Karpas-422 (cell line): ENCODE measurements around the gene GFPT2. TPM values are rescaled to one million over a fixed set of nuclear protein-coding genes. Genes with fewer than 3 reads are reported as not detected.
A peak's percentile ranks its signal among the peaks of the same experiment; 100 is the strongest.

ENCODE experiments used
- DNase-seq: peaks from one replicate; pipeline ENCODE4 v3.0.0-alpha.2; 2015
- H2AFZ ChIP-seq: fragments of 200-600 bp; sonication (generic); 2 replicates; pipeline ENCODE4 v1.6.1; 2014; ENCODE audit warnings: antibody characterized with exemption, low read length, mixed read lengths
- H3K27ac ChIP-seq: fragments of 200-600 bp; sonication (generic); 2 replicates; pipeline ENCODE4 v1.5.1; 2014; ENCODE audit warnings: mild to moderate bottlenecking, low read length, moderate library complexity
- H3K27me3 ChIP-seq: fragments of 200-600 bp; sonication (generic); 2 replicates; pipeline ENCODE4 v1.6.1; 2014; ENCODE audit warnings: low read length, mixed read lengths
- H3K36me3 ChIP-seq: fragments of 200-600 bp; sonication (generic); 2 replicates; pipeline ENCODE4 v1.6.1; 2014; ENCODE audit warnings: low read length, mixed read lengths; ENCODE audit not compliant: insufficient read depth
- H3K4me1 ChIP-seq: fragments of 200-600 bp; sonication (generic); 2 replicates; pipeline ENCODE4 v1.6.1; 2014; ENCODE audit warnings: mild to moderate bottlenecking, low read length, mixed read lengths
- H3K4me2 ChIP-seq: fragments of 200-600 bp; sonication (generic); 2 replicates; pipeline ENCODE4 v1.6.1; 2014; ENCODE audit warnings: low read length, low read depth, mild to moderate bottlenecking; ENCODE audit not compliant: poor library complexity, severe bottlenecking
- H3K4me3 ChIP-seq: fragments of 200-600 bp; sonication (generic); 2 replicates; pipeline ENCODE4 v1.5.1; 2014; ENCODE audit warnings: mild to moderate bottlenecking, antibody characterized with exemption, low read length, mixed read lengths
- H3K79me2 ChIP-seq: fragments of 200-600 bp; sonication (generic); 2 replicates; pipeline ENCODE4 v1.6.1; 2014; ENCODE audit warnings: mild to moderate bottlenecking, low read length, mixed read lengths
- H3K9ac ChIP-seq: fragments of 200-600 bp; sonication (generic); 2 replicates; pipeline ENCODE4 v1.6.0; 2014; ENCODE audit warnings: low read length
- H3K9me2 ChIP-seq: fragments of 200-600 bp; sonication (generic), shearing (Covaris generic); replicated peaks from 2 replicates; pipeline ENCODE4 v1.6.0; 2014; ENCODE audit warnings: mild to moderate bottlenecking, low read length, moderate library complexity; ENCODE audit not compliant: insufficient read depth
- H3K9me3 ChIP-seq: fragments of 300-700, 200-600 bp; sonication (generic); 2 replicates; pipeline ENCODE4 v1.6.1; 2014; ENCODE audit warnings: low read length, mixed read lengths
- H4K20me1 ChIP-seq: fragments of 200-600 bp; sonication (generic); 2 replicates; pipeline ENCODE4 v1.6.1; 2014; ENCODE audit warnings: mild to moderate bottlenecking, antibody characterized with exemption, low read length, low read depth; ENCODE audit not compliant: insufficient read depth
- total RNA-seq: library from RNA; depleted of rRNA; stranded (reverse); fragments of >200 nt; shearing (Covaris generic); gene quantifications from 2 replicates; pipeline ENCODE4 v1.2.3, GENCODE V29; 2014; ENCODE audit warnings: low replicate concordance

The GFPT2 gene
- total RNA-seq, 1 experiment from 2014 or later: 11.7 TPM

GRCh38 chr5:180323941-180324600 lies 29.1 kb downstream of the GFPT2 start:
- Histone ChIP-seq H3K4me2 (no peak overlapping the region), H3K4me1 (no peaks in the 10 kb centered on the region), H3K9me2 (no peaks in the 10 kb centered on the region), H2AFZ (no peak overlapping the region), H3K4me3 (no peak overlapping the region), H3K79me2 (no peaks in the 10 kb centered on the region), H4K20me1 (no peaks in the 10 kb centered on the region; the same call in 1 of the 2 replicates), H3K9ac (no peak overlapping the region), H3K36me3 (no peaks in the 10 kb centered on the region), H3K27me3 (no peaks in the 10 kb centered on the region), H3K9me3 (no peaks in the 10 kb centered on the region), H3K27ac (no peak overlapping the region)
- DNase-seq: no peak

DNA sequence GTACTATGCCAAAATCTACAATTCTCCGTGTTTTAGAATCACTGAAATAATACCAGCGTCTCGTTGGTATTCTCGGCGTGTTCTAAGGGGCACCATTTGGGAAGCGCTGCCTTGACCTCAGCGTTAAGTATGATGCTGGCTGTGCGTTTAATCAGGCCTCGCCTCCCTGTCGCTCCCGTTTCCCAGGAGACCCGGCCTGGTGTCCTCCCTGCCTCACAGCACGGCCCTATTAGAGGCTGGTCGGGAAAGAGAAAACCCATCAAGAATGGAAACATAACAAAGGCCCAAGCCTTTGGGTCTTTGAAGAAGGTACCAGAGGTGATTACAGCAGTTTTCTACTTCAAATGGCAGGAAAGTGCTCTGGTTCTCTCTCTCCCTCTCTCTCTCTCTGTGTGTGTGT lies 30.0 kb downstream of the GFPT2 start:
- H3K4me2 ChIP-seq: no peak overlapping the region
- H3K9me2 ChIP-seq: no peaks in the 10 kb centered on the region
- H2AFZ ChIP-seq: no peak overlapping the region
- no peaks in the 10 kb centered on the region for H3K4me1 ChIP-seq
- H4K20me1 ChIP-seq: no peaks in the 10 kb centered on the region; the same call in 1 of the 2 replicates
- H3K27me3 ChIP-seq: no peaks in the 10 kb centered on the region
- no peak overlapping the region for H3K9ac ChIP-seq
- H3K79me2 ChIP-seq: no peaks in the 10 kb centered on the region
- H3K27ac ChIP-seq: no peak overlapping the region
- no peaks in the 10 kb centered on the region for H3K9me3 ChIP-seq
- H3K36me3 ChIP-seq: no peaks in the 10 kb centered on the region
- DNase-seq: no peak
- H3K4me3 ChIP-seq: no peak overlapping the region

DNA sequence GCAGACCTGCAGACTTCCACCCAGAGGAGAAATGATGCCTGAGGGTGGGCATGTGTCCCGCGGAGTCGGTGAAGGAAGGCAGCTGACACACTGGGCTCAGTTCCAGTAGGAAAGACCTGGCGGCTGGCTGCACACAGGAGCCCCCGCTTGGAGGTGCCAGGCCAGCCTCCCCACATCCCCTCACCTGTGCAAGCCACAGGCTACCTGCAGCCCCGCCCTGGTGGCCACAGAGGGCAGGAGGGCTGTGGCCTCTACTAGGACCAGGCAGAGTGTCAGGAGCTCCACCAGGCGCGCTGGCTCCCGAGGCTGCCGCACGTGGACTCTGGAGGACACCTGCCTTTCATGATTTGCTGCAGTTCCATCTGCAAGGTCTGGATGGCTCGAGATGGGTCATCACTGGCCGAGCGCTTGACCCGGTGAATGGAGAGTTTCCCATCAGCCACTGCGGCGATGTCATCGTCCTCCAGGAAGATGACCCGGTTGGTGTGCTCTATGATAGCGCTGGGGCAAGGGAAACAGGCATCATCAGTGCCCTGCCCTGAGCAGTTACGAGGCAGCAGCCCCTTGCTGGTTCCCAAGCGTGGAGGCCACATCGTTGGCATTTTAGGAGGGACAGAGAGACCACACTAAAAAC lies 34.6 kb downstream of the GFPT2 start:
- H2AFZ ChIP-seq: no peak overlapping the region
- H3K27ac ChIP-seq: no peak overlapping the region
- DNase-seq: no peak
- H3K79me2 ChIP-seq: no peaks in the 10 kb centered on the region
- H3K9ac ChIP-seq: no peak overlapping the region
- no peak overlapping the region for H3K4me2 ChIP-seq
- no peaks in the 10 kb centered on the region for H3K4me1 ChIP-seq
- no peaks in the 10 kb centered on the region for H4K20me1 ChIP-seq
- no peaks in the 10 kb centered on the region for H3K9me3 ChIP-seq
- no peaks in the 10 kb centered on the region for H3K9me2 ChIP-seq
- no peak overlapping the region for H3K4me3 ChIP-seq
- no peaks in the 10 kb centered on the region for H3K36me3 ChIP-seq
- H3K27me3 ChIP-seq: no peaks in the 10 kb centered on the region

DNA sequence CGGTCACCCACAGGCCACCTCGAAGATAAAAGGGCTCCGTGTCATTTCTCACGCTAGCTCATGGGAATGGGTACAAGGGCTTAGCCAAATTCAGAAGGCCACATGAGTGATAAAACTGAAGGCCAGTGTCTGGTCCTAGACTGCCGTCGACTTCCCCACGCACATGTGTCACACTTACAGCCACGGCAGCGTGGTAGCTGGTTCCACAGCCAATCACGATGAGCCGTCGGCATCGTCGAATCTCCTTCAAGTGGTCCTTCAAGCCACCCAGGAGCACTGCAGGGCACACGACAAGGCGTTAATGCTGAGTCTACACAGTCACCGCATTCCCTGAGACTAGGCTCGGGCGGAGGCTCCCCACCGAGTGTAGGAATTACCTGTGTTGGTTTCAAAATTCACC lies 36.5 kb downstream of the GFPT2 start:
- Histone ChIP-seq H3K36me3 (no peaks in the 10 kb centered on the region), H2AFZ (no peak overlapping the region), H3K79me2 (no peaks in the 10 kb centered on the region), H3K27me3 (no peaks in the 10 kb centered on the region), H3K27ac (no peak overlapping the region), H3K4me2 (no peak overlapping the region), H3K9me2 (no peaks in the 10 kb centered on the region), H3K9ac (no peak overlapping the region), H4K20me1 (no peaks in the 10 kb centered on the region), H3K4me3 (no peak overlapping the region), H3K4me1 (no peaks in the 10 kb centered on the region), H3K9me3 (no peaks in the 10 kb centered on the region)
- DNase-seq: no peak

DNA sequence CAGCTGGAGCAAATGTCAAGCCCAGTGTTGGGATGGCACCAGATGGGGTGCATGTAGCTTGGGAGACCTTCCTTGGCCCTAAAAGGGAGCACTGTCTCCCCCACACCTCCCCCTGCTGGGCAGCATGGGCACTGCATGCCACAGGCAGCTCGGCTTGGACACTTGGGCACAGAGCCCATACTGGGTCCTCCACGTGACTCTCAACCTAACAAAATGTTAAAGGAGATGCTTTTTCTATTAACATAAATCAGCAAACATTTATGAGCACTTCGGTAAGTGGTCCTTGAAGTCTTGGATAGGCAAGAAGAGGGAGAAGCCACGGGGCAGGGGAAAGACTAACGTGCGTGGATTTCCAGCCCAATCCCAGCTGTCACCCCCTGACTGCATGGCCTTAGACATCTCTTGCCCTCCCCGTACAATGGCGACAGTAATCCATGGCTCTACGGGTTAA lies 37.3 kb downstream of the GFPT2 start:
- no peak overlapping the region for H3K4me2 ChIP-seq
- H4K20me1 ChIP-seq: no peaks in the 10 kb centered on the region
- no peaks in the 10 kb centered on the region for H3K9me3 ChIP-seq
- H3K4me1 ChIP-seq: no peaks in the 10 kb centered on the region
- H3K27me3 ChIP-seq: no peaks in the 10 kb centered on the region
- H3K27ac ChIP-seq: no peak overlapping the region
- DNase-seq: peak; percentile 86
- no peak overlapping the region for H3K9ac ChIP-seq
- H2AFZ ChIP-seq: no peak overlapping the region
- H3K79me2 ChIP-seq: no peaks in the 10 kb centered on the region
- H3K9me2 ChIP-seq: no peaks in the 10 kb centered on the region
- H3K36me3 ChIP-seq: no peaks in the 10 kb centered on the region
- H3K4me3 ChIP-seq: no peak overlapping the region

DNA sequence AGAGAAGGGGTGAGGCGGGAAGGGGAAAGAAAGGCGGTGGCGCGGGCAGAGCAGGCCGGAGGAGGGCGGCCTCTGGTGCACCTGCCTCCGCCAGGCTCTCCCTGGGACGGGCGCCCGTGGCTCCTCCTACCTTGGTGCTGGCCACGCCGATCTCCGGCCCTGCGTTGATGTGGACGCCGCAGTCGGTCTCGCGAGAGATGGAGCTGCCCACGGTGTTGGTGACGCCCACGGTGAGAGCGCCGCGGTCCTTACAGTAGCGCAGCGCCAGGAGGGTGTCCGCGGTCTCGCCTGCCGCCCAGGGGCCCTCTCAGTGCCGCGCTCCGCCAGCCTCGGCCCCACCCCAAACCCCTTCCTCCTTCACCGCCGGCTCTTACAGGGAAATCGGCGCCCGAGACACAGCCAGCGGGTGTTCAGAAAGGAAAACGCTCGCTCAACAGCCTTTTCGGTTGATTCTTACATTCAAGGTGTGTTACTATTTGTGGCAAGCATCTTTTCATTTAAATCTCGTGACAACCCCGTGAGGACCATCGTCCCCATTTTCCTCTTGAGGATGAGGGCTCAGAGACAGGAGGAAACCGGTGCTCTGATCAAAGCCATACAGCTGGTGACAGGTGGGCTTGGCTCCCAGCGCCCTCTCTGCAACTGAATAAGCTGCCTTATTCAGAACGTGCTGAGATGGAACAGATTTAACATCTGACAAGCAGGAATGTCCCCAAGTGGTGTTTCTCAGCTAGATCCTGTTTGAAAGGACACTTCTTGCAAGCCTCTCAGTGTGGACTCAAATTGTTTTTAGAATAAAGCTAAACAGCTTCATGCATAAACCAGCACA lies 39.2 kb downstream of the GFPT2 start:
- Histone ChIP-seq H3K27ac (no peak overlapping the region), H3K79me2 (no peaks in the 10 kb centered on the region), H3K9ac (peak overlapping the region; percentile 67), H3K27me3 (no peaks in the 10 kb centered on the region), H3K9me3 (no peaks in the 10 kb centered on the region), H3K4me1 (no peaks in the 10 kb centered on the region), H4K20me1 (no peaks in the 10 kb centered on the region), H2AFZ (peak overlapping the region; percentile 19; the same call in 1 of the 2 replicates), H3K9me2 (no peaks in the 10 kb centered on the region), H3K36me3 (no peaks in the 10 kb centered on the region), H3K4me3 (peak overlapping the region; percentile 56; the same call in 1 of the 2 replicates), H3K4me2 (peak overlapping the region; percentile 62)
- peak; percentile 85 for DNase-seq

- H3K9me2 ChIP-seq: no peaks in the 10 kb centered on the region
- H3K9me3 ChIP-seq: no peaks in the 10 kb centered on the region
- H3K4me2 ChIP-seq: no peak overlapping the region
- H3K4me3 ChIP-seq: no peak overlapping the region
- H3K27me3 ChIP-seq: no peaks in the 10 kb centered on the region
- DNase-seq: no peak
- H3K36me3 ChIP-seq: no peaks in the 10 kb centered on the region
- no peaks in the 10 kb centered on the region for H4K20me1 ChIP-seq
- no peaks in the 10 kb centered on the region for H3K79me2 ChIP-seq
- no peaks in the 10 kb centered on the region for H3K4me1 ChIP-seq
- H2AFZ ChIP-seq: no peak overlapping the region
- H3K27ac ChIP-seq: no peak overlapping the region
- H3K9ac ChIP-seq: no peak overlapping the region
Observed at GRCh38 chr5:180311216-180311615, 41.9 kb downstream of the GFPT2 start.

DNA sequence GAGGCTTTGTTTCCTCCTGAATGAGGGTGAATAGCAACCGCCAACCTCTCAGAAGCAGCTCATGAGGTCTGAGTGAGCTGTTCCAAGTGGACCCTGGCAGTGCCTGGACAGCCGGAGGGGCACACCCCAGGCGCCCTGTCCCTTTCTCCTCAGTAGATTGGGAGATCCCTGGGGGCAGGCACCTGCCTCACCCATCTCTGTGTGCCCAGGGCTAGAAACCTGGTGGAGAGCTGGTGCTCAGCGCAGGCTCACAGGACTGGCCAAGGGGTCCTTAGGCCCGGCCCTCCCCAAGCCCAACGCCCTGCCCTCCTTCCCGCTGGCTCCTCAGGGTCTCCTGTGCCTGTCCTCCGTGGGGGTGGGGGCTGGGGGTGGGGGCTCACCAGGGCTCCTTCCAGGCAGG lies 46.3 kb downstream of the GFPT2 start:
- Histone ChIP-seq H3K27me3 (no peaks in the 10 kb centered on the region), H4K20me1 (no peaks in the 10 kb centered on the region), H3K9ac (no peak overlapping the region), H3K4me3 (no peak overlapping the region), H3K36me3 (no peaks in the 10 kb centered on the region), H3K27ac (no peak overlapping the region), H3K4me1 (no peaks in the 10 kb centered on the region), H3K79me2 (no peaks in the 10 kb centered on the region), H3K4me2 (no peak overlapping the region), H2AFZ (no peak overlapping the region), H3K9me2 (no peaks in the 10 kb centered on the region), H3K9me3 (no peaks in the 10 kb centered on the region)
- no peak for DNase-seq
